GM12892 (cell line): Measurements from ENCODE around the gene CNOT10.

Experiments used
- POLR2A ChIP-seq: IDR thresholded peaks from 2 replicates; pipeline ENCODE4 v1.6.1; 2011; ENCODE audit warnings: low read depth, low read length, control low read depth
- POLR2AphosphoS5 ChIP-seq: IDR thresholded peaks from 2 replicates; pipeline ENCODE4 v1.6.1; 2011; ENCODE audit warnings: low read depth, low read length, control low read depth
- TAF1 ChIP-seq: IDR thresholded peaks from 2 replicates; pipeline ENCODE4 v1.6.1; 2011; ENCODE audit warnings: low read depth, mild to moderate bottlenecking, control low read depth, low read length, borderline replicate concordance

GRCh38 chr3:32643816-32644215, 41.2 kb upstream of the CNOT10 start:
- TF ChIP-seq POLR2AphosphoS5 (no peak), POLR2A (no peak), TAF1 (no peak)
